Stimulated activated CD4-positive, alpha-beta T cell treated with anti-CD3 and anti-CD28 coated beads, TNF-alpha, amount 100 ng/mL, for 4 hours (primary cell): ENCODE results near the gene ATAD1.
"Not testable (repeated sequence)": the region's sequence is repeated elsewhere in the genome, so short reads cannot be mapped to it uniquely, and the experiment has no call there.

ENCODE experiments used
- DNase-seq, 3 experiments: peaks; one replicate each; pipeline ENCODE4 v3.0.0-alpha.2; 2020; ENCODE audit warnings: low read depth in 3 of 3

ATAD1 gene

GRCh38 chr10:87753995-87754866 lies 63.8 kb downstream of the ATAD1 start:
- DNase-seq, result no peak

- no peak for DNase-seq
Observed at GRCh38 chr10:87752566-87752965, 65.5 kb downstream of the ATAD1 start.

GRCh38 chr10:87751274-87751673 lies 66.8 kb downstream of the ATAD1 start:
- no peak for DNase-seq

GRCh38 chr10:87750817-87751216 lies 67.2 kb downstream of the ATAD1 start:
- no peak for DNase-seq

- no peak for DNase-seq
Observed at GRCh38 chr10:87750001-87750671, 67.9 kb downstream of the ATAD1 start.

- not testable (repeated sequence) for DNase-seq
Observed at GRCh38 chr10:87748244-87748643, 69.8 kb downstream of the ATAD1 start.

- no peak for DNase-seq
Observed at GRCh38 chr10:87746911-87747310, 71.1 kb downstream of the ATAD1 start.

- DNase-seq, result no peak
Observed at GRCh38 chr10:87744606-87745005, 73.4 kb downstream of the ATAD1 start.

- not testable (repeated sequence) for DNase-seq
Observed at GRCh38 chr10:87742992-87743610, 74.9 kb downstream of the ATAD1 start.

GRCh38 chr10:87740254-87740655 lies 77.8 kb downstream of the ATAD1 start:
- DNase-seq, result no peak

- no peak for DNase-seq
Observed at GRCh38 chr10:87739703-87740102, 78.3 kb downstream of the ATAD1 start.

- not testable (repeated sequence) for DNase-seq
Observed at GRCh38 chr10:87738253-87738652, 79.8 kb downstream of the ATAD1 start.

- DNase-seq, result no peak
Observed at GRCh38 chr10:87734987-87735827, 82.8 kb downstream of the ATAD1 start.

GRCh38 chr10:87733081-87733480 lies 84.9 kb downstream of the ATAD1 start:
- no peak for DNase-seq

- no peak for DNase-seq
Observed at GRCh38 chr10:87729940-87730339, 88.1 kb downstream of the ATAD1 start.

GRCh38 chr10:87724789-87725188 lies 93.2 kb downstream of the ATAD1 start:
- DNase-seq, result no peak

- DNase-seq, result no peak
Observed at GRCh38 chr10:87723500-87723899, 94.5 kb downstream of the ATAD1 start.

GRCh38 chr10:87722716-87723115 lies 95.3 kb downstream of the ATAD1 start:
- no peak for DNase-seq

- no peak for DNase-seq
Observed at GRCh38 chr10:87721781-87722180, 96.2 kb downstream of the ATAD1 start.

GRCh38 chr10:87720665-87721064 lies 97.4 kb downstream of the ATAD1 start:
- no peak for DNase-seq

GRCh38 chr10:87716348-87716670 lies 101.7 kb downstream of the ATAD1 start:
- no peak for DNase-seq
